ENCODE results near the gene LMF1.

DNA sequence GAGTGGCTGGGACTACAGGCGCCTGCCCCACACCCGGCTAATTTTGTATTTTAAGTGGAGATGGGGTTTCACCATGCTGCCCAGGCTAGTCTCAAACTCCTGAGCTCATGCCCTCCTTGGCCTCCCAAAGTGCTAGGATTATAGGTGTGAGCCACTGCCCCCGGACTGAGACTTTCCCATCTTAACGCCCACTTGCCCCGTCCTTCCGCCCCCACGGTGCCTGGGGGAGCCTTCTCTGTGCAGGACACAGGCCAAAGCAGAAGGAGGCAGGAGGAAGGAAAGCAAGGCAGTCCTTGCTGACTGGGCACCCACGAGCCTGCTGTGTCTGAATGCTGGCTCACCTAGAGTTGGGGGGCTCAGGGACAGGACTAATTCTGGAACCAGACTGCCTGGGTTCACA, 152.7 kb downstream of the LMF1 start:
- TF ChIP-seq POLR2A (IDR thresholded peaks at IDR 0.05; ENCODE audit: extremely low read depth, insufficient read length), result no peak
- TF ChIP-seq, protein P1, sequence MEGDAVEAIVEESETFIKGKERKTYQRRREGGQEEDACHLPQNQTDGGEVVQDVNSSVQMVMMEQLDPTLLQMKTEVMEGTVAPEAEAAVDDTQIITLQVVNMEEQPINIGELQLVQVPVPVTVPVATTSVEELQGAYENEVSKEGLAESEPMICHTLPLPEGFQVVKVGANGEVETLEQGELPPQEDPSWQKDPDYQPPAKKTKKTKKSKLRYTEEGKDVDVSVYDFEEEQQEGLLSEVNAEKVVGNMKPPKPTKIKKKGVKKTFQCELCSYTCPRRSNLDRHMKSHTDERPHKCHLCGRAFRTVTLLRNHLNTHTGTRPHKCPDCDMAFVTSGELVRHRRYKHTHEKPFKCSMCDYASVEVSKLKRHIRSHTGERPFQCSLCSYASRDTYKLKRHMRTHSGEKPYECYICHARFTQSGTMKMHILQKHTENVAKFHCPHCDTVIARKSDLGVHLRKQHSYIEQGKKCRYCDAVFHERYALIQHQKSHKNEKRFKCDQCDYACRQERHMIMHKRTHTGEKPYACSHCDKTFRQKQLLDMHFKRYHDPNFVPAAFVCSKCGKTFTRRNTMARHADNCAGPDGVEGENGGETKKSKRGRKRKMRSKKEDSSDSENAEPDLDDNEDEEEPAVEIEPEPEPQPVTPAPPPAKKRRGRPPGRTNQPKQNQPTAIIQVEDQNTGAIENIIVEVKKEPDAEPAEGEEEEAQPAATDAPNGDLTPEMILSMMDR (IDR thresholded peaks at IDR 0.05; ENCODE audit: low read depth, low read length), result no peak
- TF ChIP-seq, protein P2, sequence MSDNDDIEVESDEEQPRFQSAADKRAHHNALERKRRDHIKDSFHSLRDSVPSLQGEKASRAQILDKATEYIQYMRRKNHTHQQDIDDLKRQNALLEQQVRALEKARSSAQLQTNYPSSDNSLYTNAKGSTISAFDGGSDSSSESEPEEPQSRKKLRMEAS (IDR thresholded peaks at IDR 0.05; ENCODE audit: low read depth, low read length), result no peak
